Nephron (organoid): ENCODE results near the gene CTNNB1.

ENCODE experiments used
- H3K27ac Mint-ChIP-seq, 3 experiments: 2 replicates each; pipeline ENCODE4 v1.8.0; 2020; ENCODE audit warnings: mixed read lengths in 3 of 3, mild to moderate bottlenecking in 2 of 3, moderate library complexity in 1 of 3
- H3K27me3 Mint-ChIP-seq: 2 replicates; pipeline ENCODE4 v1.8.0; 2021; ENCODE audit warnings: low read depth, mild to moderate bottlenecking, moderate library complexity, mixed read lengths
- H3K36me3 Mint-ChIP-seq: 2 replicates; pipeline ENCODE4 v1.8.0; 2020; ENCODE audit warnings: low read depth, mixed read lengths
- H3K4me1 Mint-ChIP-seq: 2 replicates; pipeline ENCODE4 v1.8.0; 2020; ENCODE audit warnings: mixed read lengths
- H3K4me3 Mint-ChIP-seq, 3 experiments: 2 replicates each; pipeline ENCODE4 v1.8.0; 2020; ENCODE audit warnings: mild to moderate bottlenecking in 3 of 3, mixed read lengths in 3 of 3, moderate library complexity in 2 of 3
- H3K9me3 Mint-ChIP-seq: 2 replicates; pipeline ENCODE4 v1.8.0; 2020; ENCODE audit warnings: mixed read lengths
- TF ChIP-seq, protein P1 (sequence below), 3 experiments: fragments of 200-600 bp; sonication (generic); IDR thresholded peaks; one replicate each; pipeline ENCODE4 v1.5.0; 2021; ENCODE audit warnings: antibody characterized with exemption in 3 of 3; ENCODE audit not compliant: unreplicated experiment in 3 of 3

CTNNB1 gene

DNA sequence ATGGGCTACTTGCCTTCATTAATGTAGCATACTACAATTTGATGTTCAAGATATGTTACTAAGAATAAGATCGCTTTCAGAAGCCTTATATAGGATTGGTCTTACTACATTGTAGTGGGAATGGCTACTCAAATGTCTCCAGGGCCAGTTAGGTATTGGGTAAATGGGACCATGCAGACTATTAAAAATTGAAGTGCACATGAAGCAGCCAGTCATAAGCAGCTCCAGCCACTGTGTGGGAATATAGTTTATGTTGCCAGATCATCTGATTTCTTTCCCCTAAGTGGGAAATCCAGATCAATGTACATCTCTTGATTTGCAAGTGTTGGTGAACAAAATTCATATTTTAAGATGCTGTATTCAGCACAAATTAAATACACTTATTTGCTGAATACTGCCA, 5.1 kb downstream of the CTNNB1 start:
- Mint-ChIP-seq H3K9me3 (no peaks in the 10 kb centered on the region), H3K27ac (no peak overlapping the region), H3K36me3 (peaks cover 12% of the 10 kb centered on the region), H3K27me3 (no peaks in the 10 kb centered on the region), H3K4me1 (peaks cover 75% of the 10 kb centered on the region), H3K4me3 (peak overlapping the region; percentile 7 to 63 (median 18))
- TF ChIP-seq, protein P1, sequence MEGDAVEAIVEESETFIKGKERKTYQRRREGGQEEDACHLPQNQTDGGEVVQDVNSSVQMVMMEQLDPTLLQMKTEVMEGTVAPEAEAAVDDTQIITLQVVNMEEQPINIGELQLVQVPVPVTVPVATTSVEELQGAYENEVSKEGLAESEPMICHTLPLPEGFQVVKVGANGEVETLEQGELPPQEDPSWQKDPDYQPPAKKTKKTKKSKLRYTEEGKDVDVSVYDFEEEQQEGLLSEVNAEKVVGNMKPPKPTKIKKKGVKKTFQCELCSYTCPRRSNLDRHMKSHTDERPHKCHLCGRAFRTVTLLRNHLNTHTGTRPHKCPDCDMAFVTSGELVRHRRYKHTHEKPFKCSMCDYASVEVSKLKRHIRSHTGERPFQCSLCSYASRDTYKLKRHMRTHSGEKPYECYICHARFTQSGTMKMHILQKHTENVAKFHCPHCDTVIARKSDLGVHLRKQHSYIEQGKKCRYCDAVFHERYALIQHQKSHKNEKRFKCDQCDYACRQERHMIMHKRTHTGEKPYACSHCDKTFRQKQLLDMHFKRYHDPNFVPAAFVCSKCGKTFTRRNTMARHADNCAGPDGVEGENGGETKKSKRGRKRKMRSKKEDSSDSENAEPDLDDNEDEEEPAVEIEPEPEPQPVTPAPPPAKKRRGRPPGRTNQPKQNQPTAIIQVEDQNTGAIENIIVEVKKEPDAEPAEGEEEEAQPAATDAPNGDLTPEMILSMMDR (IDR thresholded peaks at IDR 0.05; ENCODE audit: unreplicated experiment in 3 of 3), result no peak

DNA sequence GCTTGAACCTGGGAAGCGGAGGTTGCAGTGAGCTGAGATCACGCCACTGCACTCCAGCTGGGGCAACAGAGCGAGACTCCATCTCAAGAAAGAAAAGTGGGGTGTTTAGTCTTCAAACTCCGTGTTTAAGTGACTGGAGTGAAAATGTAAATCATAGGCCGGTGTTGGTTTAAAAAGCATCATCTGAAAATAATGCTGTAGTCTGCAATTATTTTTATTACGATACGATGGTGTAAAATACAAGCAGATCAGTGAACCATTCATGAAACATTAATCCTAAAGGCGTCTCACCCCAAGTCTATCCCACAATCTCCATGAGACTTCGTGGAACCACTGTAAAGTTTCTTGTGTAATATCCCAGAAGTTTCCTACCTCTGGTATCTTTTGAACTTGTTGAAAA, 6.3 kb downstream of the CTNNB1 start:
- peak overlapping the region in 2 of 3 experiments; percentile 10 to 56 for H3K27ac Mint-ChIP-seq
- H3K4me3 Mint-ChIP-seq, result peak overlapping the region in 1 of 3 experiments; percentile 20
- H3K27me3 Mint-ChIP-seq, result no peaks in the 10 kb centered on the region
- no peaks in the 10 kb centered on the region for H3K9me3 Mint-ChIP-seq
- TF ChIP-seq, protein P1 (IDR thresholded peaks at IDR 0.05; ENCODE audit: unreplicated experiment in 3 of 3), result no peak
- peaks cover 17% of the 10 kb centered on the region for H3K36me3 Mint-ChIP-seq
- H3K4me1 Mint-ChIP-seq, result peaks cover 78% of the 10 kb centered on the region

GRCh38 chr3:41207355-41207754, 8.1 kb downstream of the CTNNB1 start:
- TF ChIP-seq, protein P1 (IDR thresholded peaks at IDR 0.05; ENCODE audit: unreplicated experiment in 3 of 3), result no peak
- Mint-ChIP-seq H3K9me3 (no peaks in the 10 kb centered on the region), H3K4me1 (peaks cover 76% of the 10 kb centered on the region), H3K36me3 (peaks cover 29% of the 10 kb centered on the region), H3K4me3 (peak overlapping the region in 2 of 3 experiments; percentile 11 to 12), H3K27ac (peak overlapping the region in 2 of 3 experiments; percentile 10 to 16), H3K27me3 (no peaks in the 10 kb centered on the region)

DNA sequence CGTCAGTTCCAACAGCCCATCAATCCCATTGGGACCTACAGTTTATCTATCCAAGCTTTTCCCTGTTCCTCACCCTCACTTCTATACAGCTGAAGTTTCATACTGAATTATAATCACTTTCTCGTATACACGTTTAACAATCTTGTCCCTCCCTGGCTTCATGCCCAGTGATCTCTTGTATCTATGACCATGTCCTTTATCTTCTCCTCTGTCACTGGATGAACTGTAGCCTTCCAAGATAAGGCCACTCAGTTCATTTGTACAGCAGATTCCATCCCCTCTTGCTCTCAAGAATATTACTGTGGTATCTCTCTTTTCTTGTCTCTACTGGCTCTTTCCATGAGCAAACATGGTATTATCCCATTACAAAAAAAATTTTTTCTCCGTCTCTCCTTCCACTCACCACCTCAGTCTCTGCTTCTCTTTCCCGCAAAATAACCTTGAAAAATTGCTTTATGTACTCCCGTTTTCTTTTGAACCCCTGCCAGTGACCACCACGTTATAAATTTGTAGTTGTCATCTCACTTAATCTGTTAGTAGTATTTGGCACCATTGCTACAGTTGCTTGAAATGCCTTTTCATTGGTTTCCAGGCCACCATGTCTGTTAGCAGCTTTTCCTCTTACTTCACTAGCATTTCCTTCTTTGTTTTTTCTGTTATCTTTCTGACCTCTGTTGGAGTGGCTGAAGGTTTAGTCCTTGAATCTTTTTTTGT, 9.4 kb downstream of the CTNNB1 start:
- Mint-ChIP-seq H3K9me3 (no peaks in the 10 kb centered on the region), H3K4me1 (peaks cover 77% of the 10 kb centered on the region), H3K36me3 (peaks cover 40% of the 10 kb centered on the region), H3K27me3 (no peaks in the 10 kb centered on the region), H3K27ac (peak overlapping the region; percentile 1 to 5 (median 3)), H3K4me3 (peak overlapping the region in 1 of 3 experiments; percentile 12)
- TF ChIP-seq, protein P1 (IDR thresholded peaks at IDR 0.05; ENCODE audit: unreplicated experiment in 3 of 3), result no peak

DNA sequence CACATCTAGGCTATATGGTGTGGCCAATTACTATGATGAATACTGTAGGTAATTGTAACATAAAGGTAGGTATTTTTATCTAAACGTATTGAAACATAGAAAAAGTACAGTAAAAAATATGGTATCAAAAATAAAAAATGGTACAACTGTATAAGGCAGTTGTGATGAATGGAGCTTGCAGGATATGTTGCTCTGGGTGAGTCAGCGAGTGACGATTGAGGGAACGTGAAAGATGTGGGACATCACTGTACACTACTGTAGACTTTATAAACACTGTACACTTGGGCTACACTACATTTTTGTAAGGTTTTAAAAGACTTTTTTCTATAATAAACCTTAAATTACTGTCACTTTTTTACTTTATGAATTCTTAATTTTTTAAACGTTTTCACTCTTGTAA, 10.3 kb downstream of the CTNNB1 start:
- no peaks in the 10 kb centered on the region for H3K9me3 Mint-ChIP-seq
- H3K27ac Mint-ChIP-seq, result no peak overlapping the region
- peaks cover 76% of the 10 kb centered on the region for H3K4me1 Mint-ChIP-seq
- H3K4me3 Mint-ChIP-seq, result no peak overlapping the region
- no peaks in the 10 kb centered on the region for H3K27me3 Mint-ChIP-seq
- TF ChIP-seq, protein P1 (IDR thresholded peaks at IDR 0.05; ENCODE audit: unreplicated experiment in 3 of 3), result no peak
- H3K36me3 Mint-ChIP-seq, result peaks cover 40% of the 10 kb centered on the region

- TF ChIP-seq, protein P1 (IDR thresholded peaks at IDR 0.05; ENCODE audit: unreplicated experiment in 3 of 3), result no peak
- no peak overlapping the region for H3K4me3 Mint-ChIP-seq
- H3K9me3 Mint-ChIP-seq, result no peaks in the 10 kb centered on the region
- H3K36me3 Mint-ChIP-seq, result peaks cover 40% of the 10 kb centered on the region
- peaks cover 76% of the 10 kb centered on the region for H3K4me1 Mint-ChIP-seq
- no peaks in the 10 kb centered on the region for H3K27me3 Mint-ChIP-seq
- no peak overlapping the region for H3K27ac Mint-ChIP-seq
Observed at GRCh38 chr3:41210966-41211365, 11.7 kb downstream of the CTNNB1 start.
